ENCODE data around the gene CDH18.

GRCh38 chr5:19874811-19875210 lies 113.2 kb downstream of the CDH18 start:
- no peak for TF ChIP-seq CTCF (conservative IDR thresholded peaks at IDR 0.05; ENCODE audit: low read length)
- TF ChIP-seq EZH2phosphoT487 (IDR thresholded peaks at IDR 0.05; ENCODE audit: borderline replicate concordance, low read depth, low read length), result no peak
